ENCODE results near the gene STIP1.
"Not testable (repeated sequence)": the region's sequence is repeated elsewhere in the genome, so short reads cannot be mapped to it uniquely, and the experiment has no call there.

Gene STIP1

DNA sequence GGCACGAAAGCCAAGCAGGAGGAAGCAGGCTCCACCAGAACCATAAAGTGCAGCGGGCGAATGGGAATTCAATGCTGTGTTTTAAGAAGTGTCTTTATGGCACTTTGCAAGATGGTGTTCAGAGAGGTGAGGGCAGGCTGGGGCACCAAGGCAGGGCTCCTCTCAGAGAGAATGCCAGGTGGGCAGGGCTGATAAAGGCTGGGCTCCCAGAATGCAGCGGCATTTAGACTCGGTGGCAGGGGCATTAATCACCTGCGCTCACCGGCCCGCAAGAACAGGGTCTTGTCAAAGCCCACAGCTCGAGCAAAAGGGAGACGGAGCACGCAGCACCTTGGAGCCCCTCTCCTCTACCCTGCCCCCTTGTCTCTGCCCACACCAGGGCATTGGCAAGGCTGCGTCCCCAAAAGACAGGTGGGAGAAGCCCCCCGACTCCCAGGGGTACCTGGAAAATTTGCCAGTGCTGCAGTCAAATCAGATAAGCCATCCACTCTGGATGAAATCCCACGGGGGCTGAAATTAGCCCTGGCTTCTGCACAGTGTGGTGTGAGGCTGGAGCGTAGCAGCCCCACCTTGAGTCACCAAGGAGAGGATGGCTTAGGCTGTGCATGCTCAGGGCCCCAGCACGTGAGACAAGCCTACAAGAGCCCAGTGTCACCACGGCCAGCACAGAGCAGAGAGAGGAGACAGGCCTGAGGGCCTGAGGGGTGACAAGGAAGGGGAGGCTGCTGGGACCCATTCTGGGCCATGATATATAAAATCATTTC lies 28.2 kb upstream of the STIP1 start:
- DNase-seq (ENCODE audit: low spot score) = no peak

DNA sequence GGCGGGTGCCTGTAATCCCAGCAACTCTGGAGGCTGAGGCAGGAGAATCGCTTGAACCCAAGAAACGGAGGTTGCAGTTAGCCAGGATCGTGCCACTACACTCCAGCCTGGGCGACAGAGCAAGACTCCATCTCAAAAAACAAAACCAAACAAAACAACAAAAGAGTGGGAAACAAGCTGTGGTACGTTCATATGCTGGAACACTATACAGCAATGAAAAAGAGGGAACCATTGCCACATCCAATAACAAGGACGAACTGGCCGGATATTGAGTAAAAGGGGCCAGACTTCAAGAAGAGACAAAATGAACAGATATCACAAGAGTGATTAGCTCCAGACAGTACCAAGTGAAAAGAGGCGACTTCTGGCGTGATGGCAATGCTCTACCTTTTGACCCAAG lies 24.9 kb upstream of the STIP1 start:
- DNase-seq (ENCODE audit: low spot score) = no peak

DNA sequence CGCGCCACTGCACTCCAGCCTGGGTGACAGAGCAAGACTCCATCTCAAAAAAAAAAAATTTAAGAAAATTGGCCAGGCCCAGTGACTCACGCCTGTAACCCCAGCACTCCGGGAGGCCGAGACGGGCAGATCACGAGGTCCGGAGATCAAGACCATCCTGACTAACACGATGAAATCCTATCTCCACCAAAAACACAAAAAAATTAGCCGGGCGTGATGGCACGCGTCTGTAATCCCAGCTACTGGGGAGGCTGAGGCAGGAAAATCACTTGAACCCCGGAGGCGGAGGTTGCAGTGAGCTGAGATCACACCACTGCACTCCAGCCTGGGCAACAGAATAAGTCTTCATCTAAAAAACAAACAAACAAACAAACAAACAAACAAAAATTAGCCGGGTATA lies 23.2 kb upstream of the STIP1 start:
- not testable (repeated sequence) for DNase-seq (ENCODE audit: low spot score)

DNA sequence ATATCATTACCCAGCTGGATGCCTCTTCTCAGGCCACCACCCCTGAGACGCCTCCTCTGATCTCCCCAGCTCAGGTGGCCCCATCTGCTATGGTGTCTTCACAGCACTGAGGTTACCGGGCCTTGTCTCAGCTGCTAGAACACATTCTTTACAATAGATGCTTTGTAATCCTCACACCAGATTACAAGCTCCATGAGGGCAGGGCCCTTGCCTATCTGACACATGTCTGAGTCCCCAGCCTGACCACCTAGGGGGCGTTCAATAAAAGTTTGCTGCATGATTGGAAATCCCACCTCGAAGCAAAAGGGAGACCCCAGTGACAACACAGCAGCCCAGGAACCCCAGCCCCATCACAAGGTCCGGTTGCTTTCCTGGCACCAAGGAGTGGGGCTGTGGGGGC lies 22.0 kb upstream of the STIP1 start:
- DNase-seq (ENCODE audit: low spot score) = no peak

DNA sequence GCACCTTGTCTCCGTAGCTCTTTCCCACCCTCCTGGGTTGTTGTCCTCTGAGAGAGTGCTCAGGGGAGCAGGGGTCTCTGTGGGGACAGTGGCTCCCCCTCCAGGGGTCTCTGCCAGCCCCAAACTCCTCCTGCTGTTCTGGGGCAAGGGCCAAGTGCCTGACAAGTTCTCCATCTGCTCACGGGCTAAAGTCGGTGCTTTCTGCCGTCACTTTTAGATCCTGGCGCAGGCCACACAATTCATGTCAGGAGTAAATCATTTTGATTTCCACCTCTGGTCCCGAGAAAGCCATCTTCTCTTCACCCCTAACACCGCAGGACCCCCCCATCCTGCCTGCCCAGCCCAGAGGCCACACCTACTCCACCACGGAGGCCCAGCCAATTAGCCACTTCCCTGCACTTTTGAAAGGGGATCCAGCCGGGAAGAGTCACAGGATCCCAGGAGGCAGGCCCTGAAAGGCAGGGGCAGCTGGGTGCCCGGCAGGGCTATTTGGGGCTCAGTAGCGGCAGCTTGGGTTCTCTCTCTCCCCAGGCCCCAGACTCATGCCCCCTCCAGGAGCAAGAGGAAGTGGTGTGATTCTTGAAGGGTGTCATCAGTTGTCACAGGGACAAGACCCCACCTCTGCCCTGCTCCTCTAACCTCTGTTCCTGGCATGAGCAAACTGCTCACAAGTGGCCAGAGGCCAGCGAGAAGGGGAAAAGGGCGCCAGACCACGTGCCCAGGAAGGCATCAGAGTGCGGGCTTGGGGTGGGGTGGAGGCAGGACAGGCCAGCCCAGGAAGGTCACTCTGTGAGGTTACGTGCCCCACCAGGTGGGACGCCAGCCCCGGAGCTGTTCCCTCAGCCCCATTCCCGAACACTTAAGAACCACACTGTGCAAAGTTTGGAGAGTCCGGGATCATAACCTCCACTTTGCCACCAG lies 21.3 kb upstream of the STIP1 start:
- DNase-seq (ENCODE audit: low spot score) = peak; percentile 77

DNA sequence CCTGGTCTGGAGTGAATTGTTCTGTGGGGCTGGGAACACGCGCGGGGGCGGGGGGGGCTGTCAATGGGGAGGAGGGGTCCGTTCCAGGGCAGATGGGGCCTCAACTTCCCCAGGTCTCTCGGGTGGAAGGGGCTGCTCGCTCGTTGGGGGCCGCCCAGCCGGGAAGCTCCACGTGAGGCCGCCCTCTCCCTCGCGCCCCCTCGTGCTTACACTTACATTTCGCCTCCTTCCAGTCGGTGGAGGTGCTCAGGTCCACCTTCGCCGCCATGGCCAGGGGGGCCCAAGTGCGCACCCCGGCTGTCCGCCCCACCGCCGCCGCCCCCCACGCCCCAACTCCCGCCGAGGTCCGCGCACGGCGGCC lies 20.5 kb upstream of the STIP1 start:
- no peak for DNase-seq (ENCODE audit: low spot score)

DNA sequence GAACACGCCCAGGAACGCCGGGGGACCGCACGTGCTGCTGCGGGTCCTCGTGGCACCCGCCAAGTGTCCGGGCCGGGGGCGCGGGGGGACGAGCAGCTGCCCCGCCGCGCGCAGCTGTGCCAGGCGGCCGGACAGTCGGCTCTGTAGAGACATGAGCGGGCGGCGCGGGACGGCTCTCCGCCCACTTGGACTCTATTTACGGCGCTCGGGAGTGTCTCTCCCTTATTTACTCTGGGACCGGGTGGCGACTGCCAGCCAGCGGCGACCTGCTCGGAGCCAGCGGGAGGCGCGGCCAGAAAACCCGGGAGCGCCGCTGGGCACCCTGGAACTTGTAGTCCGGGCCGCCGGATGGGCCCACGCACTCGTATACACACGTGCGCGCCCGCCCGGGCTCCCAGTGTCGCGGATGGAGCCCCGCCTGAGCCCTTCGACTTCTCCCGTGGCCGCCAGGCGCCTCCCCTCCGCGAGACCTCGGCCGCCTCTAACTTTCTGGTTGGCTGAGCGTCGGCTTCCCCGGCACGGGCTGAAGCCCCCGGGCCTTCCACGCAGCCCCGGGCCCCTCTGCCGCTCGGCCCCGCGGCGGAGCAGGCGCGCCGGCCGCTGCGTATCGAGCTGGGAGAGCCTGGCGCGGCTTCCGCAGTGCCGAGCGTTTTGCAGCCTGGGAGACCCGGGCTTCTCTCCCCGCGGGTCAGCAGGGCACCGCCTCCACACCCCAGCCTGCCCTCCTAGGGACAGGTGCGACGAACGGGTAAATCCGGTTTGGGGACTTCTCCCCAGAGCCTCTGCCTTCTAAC lies 19.9 kb upstream of the STIP1 start, which contains the start of gene MACROD1:
MACROD1 (minus strand) TSS at position 272 of the 794 bp plus-strand sequence; CDS start at position 153, 119 bp downstream.
- DNase-seq (ENCODE audit: low spot score) = peak; percentile 92

DNA sequence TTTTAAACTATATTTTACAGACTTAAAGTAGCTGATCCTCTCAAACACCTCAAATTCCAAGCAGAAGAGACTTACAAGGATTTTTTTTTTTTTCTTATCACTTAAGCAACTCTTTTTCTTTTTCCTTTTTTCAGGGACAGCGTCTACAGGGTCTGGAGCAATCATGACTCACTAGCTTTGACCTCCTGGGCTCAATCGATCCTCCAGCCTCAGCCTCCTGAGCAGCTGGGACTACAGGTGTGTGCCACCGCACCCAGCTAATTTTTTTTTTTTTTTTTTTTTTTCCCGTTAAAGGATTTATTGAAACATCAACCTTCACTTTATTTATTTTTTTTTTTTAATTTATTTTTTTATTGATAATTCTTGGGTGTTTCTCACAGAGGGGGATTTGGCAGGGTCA lies 15.6 kb upstream of the STIP1 start:
- no peak for DNase-seq (ENCODE audit: low spot score)

DNA sequence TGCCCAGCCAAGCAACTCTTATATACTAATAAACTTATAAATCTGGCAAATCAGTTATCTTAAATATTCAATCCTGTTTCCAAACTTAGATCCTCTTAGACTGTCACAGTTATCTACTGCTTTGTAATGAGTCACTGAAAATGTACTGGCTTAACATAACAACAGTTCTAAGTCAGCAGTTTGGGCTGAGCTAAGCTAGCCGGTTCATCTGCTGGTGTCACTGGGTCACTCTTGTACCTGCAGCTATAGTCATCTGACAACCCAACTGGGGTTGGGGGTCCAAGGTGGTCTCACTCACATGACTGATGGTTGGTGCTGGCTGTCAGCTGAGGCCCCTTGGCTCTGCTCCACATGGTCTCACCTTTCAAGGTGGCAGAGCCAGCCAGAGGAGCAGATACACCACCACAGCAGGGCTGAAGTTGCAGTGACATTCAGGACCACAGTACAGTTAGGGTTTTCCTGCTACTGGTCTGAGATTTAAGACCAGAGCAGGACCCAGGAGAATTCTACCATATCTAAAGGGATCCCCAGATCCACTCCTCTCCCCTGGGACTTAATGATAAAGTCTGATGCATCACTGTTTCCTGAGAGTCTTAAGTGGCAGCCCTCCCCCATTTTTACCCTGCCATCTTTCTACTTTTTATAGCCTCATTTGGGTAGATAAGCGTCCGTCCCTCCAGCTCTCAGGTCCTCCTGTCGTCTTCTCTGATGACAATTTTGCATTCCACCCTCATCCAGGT lies 12.2 kb upstream of the STIP1 start:
- DNase-seq (ENCODE audit: low spot score) = peak; percentile 45

DNA sequence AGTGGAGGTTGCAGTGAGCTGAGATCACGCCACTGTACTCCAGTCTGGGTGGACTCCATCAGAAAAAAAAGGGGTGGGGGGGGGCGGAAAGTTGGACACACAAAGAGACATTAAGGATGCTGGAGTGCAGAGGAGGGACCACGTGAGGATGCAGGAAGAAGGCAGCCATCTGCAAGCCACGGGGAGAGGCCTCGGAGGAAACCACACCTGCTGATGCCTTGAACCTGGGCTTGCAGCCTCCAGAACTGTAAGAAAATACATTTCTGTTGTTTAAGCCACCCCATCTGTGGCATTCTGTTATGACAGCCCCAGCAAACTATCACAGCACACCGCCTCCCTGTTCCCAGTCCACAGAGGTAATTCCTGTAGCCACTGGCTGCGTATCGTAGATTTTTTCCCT lies 9.2 kb upstream of the STIP1 start:
- no peak for DNase-seq (ENCODE audit: low spot score)

DNA sequence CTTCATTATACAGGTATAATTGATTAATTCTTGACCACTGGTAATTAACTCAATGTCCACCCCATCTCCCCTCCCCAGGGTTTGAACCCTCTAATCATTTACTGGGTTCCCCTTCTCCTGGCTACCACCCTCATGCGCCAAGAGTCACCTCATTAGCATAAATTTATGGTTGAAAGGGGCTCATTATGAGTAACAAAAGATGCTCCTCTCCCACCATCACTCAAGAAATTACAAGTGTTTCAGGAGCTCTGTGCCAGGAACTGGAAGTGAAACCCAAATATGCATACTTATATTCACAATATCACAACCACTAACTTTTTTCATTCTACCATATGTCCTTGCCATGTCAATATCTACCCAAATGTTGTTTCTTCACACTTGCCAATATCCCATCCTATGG lies 7.8 kb upstream of the STIP1 start:
- DNase-seq (ENCODE audit: low spot score) = no peak

DNA sequence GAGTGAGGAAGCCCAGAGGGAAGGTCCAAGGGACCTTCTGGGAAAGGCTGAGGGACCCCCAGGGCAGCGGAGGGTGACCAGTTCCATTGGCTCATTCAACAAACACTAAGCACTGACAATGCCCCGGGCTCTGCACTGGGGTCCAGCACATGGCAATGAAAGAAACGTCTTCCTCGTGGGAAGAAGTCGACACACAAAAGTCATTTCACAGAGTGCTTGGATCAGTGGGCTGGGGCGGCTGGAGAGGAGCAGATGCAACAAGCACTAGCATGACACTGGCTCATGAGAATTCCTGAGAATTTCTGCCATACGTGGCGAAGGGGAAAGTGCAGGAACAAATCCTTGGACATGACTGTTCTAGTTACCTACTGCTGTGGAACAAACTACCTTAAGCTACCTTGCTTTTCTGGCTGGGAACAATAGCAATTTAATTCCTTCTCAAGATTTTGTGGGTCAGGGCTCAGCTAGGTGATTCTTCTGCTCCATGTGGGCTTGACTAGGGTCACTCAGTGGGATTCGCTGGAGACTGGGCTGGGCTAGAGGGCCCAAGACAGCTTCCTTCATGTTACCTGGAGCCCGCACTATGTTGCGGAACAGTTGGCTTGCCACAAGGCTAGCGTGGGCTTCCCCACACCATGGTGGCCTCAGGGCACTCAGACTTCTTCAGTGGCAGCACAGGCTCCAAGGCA lies 6.9 kb upstream of the STIP1 start:
- no peak for DNase-seq (ENCODE audit: low spot score)

DNA sequence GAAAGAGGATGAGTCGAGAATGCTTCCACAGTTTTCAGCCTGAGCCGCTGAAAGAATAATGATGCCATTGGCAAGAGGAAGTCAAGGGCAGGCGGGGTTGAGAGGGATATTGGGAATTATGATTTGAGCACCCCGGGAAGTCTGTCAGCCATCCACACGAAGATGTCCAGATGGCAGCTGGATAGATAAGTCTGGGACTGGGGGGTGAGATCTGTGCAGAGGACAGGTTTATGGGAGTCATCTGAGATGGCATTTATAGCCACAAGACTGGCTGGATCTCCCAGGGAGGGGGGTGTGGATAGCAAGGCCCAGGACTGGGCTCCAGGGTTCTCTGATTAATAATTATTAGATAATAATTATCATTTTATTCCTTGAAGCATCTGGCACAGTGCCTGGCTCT lies 5.1 kb upstream of the STIP1 start:
- DNase-seq (ENCODE audit: low spot score) = no peak

DNA sequence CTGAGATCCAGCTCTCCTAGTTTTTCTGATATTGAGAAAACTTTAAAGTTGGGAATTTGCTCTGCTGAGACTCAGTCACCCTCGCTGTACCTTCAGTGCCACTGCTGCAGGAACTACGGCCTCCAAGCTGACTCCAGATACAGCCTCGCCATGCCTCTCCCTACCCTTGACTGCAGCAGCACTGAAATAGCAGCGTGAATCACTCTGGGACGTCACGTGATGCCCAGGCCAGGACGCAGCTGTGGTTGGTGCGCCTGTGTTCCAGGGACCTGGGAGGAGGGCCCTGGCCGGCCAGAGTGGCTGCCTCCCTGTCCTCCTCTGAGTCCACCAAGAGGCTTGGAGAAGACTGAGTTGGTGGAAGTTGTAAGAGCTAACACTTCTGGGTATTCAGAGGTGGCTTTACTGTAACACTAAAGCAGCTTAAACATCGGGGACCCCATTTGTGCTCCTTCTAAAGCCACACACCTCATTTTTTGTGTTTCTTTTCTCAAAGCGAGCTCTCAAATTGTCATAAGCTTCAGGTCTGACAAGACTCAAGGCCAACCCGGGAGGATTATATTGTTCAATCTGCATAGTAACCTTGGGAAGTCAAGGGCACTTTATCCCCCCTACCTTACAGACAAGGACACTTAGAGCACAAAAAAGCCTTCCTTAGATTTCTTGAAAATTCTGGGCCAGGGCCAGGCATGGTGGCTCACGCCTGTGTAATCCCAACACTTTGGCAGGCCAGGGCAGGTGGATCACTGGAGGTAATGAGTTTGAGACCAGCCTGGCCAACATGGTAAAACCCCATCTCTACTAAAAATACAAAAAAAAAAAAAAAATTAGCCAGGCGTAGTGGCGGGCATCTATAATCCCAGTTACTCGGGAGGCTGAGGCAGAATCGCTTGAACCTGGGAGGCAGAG lies 4.2 kb upstream of the STIP1 start:
- DNase-seq (ENCODE audit: low spot score) = peak; percentile 96

DNA sequence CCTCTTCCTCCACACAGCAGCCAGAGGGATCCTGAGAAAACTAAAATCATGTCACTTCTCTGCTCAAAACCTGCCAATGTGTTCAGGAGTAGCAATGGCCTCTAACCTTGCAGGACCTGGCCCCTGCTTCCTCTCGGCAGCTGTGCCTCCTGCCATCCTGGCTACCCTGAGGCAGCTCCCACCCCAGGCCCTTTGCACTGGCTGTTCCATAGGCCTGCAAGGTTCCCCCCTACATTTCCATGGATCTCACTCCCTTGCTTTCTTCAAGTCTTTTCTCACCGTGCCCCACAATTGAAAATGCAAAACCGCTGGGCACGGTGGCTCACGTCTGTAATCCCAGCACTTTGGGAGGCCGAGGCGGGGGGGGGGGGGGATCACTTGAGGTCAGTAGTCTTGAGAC lies 2.1 kb upstream of the STIP1 start:
- DNase-seq (ENCODE audit: low spot score) = no peak

DNA sequence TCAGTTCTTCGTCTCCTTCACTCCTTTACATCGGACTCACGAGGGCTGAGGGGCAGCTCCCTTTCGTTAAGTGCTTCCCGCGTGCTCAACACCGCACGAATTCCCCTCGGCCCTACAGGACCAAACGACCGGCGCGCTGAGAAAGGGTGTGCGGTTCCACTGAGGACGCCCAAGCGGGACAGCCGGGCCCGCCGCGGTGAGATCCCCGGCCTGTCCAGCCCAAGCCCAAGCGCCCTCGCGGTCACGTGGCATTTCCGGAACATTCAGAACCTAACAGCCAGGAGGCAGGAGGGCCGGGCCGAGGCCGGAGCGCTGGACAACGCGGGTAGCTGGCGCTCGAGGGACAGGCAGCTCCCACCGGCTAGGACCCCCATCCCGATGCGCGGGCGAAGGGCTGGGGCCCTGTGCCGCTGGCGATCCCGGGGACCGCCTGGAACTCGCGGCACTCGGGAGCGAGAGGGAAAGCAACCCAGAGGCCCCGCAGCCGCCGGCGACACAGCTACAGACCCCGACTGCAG lies 737 bp upstream of the STIP1 start:
- DNase-seq (ENCODE audit: low spot score) = peak; percentile 83

DNA sequence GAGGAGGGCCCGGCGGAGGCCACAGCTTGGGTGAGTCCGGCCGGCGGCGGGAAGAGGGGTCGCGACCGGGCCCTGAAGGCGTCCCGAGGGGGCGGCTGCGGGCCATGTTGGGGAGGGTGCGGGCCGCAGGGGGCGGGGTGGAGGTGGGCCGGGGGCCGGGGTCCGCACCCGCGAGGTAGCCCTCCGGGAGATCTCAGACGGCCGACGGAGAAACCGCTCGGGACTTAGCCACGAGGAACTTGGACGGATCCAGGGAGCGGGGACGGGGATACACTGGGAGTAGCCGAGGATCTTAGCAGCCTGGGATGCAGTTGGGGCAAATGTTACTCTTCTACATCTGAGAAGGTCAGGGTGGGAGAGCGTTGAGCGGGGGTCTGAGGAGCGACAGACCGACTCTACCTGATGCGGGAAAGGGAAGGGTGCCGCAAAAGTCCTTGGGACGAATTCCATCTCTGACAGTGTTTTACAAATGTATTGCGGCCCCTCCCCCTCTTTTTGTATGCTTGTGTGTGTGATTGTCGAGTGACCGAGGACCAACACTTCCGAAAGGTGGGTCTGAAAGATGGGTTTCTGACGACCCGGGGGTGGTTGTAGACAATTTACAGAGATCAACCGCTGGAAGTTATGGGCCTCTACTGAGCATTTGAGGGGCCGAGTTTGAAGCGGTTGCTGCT lies 658 bp downstream of the STIP1 start:
- no peak for DNase-seq (ENCODE audit: low spot score)

DNA sequence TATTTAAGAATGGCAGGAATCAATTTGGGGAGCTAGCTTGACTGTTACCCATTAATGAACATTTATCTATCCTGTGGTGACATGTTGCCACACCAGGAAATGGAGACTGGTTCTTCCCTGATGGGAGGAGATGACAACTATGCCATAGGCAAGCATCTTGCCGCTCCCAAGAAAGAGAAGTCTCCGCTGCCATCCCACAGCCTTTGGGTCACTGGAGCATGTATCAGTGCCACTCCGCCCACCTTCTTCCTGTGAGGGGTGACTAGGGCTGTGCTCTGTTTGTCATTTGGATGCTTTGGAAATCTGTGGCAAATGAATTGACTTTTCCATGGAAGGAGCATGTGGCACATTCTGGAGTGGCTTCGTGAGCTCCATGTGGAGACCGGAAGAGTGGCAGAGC lies 6.5 kb downstream of the STIP1 start:
- no peak for DNase-seq (ENCODE audit: low spot score)

DNA sequence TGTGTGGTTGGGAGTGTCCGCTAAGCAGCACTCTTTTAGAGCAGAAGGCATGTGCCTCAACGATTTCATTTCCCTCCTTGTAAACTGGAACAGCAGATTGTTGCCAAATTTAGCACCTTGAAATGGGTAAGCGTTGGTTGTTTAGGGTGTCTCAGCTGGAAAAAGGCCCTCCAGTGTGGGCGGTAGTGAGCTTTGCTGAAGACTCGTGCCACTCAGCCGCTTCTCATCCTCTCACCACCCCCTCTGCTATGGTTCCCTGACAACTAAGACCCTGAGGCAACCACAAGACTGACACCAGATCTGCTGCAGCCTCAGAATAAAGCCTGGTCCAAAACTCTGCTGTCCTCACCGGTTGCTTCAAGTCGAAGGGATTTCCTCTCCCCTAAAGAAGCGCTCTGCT lies 10.7 kb downstream of the STIP1 start:
- no peak for DNase-seq (ENCODE audit: low spot score)
